NCI-H226 (cell line): ENCODE data around the gene NDRG2.
"Not testable (repeated sequence)": the region's sequence is repeated elsewhere in the genome, so short reads cannot be mapped to it uniquely, and the experiment has no call there.

Source experiments
- DNase-seq: peaks from one replicate; pipeline ENCODE4 v3.0.0-alpha.2; 2015

Gene NDRG2

DNA sequence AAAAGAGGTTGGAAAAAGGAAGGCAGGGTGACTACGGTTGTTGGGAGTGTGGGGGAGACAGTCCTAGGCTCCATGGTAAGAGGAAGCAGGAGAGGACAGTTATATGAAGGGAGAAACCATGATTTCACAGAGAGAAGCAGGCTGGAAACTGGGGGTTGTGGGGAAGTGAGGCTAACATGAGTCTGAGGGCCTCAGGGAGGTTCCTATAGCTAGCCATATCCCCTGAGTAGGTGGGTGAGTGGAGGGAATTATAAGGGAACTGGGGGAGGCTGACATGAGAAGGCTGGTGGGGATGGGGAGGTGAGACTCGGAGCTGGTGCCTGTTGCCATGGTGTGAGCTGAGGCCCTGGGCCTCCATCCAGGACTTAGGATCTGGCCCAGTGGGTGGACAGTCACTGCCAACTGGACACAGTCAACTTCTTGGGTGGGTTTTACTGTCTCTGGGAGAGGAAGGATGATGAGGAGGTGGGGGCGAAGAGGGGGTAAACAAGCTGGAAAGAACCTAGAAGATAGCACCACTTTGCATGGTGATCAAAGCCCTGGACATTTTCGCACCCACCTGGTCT, 8.4 kb upstream of the NDRG2 start:
- no peak for DNase-seq

DNA sequence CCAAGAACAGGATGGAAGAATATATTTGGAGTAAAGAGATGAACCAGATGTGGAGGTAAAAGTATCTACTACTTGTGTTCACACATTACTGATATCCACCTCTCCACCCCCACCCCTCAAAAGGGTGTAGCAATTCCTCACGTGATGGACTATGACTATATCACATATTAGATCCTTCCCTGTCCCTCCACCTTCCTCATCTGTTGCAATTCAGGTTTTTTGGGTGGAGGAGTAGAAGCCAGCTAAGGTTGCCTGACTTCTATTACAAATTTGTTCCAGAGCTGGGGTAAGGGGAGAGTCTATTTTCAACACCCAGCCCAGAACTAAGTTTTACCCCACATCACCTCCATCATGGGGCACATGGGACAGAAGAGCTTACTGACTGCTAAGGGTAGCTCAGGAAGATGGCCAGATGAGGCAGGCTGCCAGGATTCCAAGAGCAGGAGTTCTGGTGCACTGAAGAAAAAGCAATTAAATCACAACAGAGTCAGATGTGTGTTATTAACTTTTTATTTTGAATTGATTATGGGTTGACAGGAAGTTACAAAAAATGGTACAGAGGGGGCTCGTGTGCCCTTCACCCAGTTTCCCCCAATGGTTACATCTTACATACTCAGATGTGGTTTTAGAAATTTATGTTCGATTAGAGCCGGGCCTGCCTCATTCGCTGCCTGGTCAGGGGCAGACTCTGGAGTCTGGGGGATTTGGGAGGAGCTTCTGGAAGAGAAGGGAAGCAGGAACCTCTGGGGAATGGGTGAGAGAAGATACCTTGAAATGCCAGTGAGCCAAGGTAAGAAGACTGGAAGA, 7.7 kb upstream of the NDRG2 start:
- DNase-seq: no peak

DNA sequence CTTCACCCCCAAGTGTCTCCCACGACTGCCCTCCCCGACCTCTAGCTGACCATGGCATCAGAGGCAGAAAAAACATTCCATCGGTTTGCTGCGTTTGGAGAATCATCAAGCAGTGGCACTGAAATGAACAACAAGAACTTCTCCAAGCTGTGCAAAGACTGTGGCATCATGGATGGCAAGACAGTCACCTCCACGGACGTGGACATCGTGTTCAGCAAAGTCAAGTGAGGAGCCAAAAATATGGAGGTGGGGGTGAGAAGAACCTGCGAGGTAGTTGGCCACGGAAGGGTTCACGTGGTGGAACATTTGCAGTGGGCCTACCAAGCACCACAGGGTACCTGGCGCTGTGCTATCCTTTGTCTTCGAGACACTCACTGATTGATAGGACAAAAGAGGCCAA, 5.7 kb upstream of the NDRG2 start:
- no peak for DNase-seq

DNA sequence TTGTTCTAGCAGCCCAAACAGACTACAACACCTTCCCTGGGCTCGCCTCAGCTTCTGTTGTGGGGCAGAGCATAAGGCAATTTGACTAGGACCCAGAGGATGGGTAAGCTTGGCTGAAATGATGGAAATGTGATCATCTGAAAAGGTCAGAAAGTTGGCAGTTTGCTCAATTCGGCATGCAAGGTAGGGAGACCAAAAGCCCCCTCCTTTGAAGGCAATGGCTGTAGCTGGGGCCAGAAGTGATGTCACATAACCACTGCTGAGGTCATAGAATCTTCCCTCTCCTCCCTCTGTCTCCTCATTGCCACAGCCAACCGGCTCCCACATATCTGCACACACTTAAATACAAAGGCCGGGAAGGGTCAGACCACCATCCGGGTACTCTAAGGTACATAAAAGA, 5.1 kb upstream of the NDRG2 start, which contains the start of gene TPPP2:
TPPP2 (plus strand) TSS at position 301 of the 400 bp plus-strand sequence. CDS start 365 bp downstream, outside the sequence.
- no peak for DNase-seq

DNA sequence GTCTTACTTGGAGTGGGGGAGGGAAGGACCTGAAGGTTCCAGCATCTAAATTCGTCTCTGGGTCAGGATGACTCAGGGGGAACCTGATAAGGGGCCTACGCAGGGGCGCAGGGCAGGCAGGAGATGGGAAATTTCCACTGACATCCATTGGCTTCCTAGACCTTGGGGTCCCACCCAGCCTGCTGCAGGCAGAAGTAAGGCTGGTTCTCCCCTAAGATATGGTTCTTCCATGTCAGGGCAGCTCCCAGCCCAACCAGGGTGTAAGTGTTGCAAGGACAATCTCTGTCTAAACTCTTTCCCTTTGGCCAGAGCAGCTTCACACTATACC, 2.1 kb upstream of the NDRG2 start:
- DNase-seq: no peak

DNA sequence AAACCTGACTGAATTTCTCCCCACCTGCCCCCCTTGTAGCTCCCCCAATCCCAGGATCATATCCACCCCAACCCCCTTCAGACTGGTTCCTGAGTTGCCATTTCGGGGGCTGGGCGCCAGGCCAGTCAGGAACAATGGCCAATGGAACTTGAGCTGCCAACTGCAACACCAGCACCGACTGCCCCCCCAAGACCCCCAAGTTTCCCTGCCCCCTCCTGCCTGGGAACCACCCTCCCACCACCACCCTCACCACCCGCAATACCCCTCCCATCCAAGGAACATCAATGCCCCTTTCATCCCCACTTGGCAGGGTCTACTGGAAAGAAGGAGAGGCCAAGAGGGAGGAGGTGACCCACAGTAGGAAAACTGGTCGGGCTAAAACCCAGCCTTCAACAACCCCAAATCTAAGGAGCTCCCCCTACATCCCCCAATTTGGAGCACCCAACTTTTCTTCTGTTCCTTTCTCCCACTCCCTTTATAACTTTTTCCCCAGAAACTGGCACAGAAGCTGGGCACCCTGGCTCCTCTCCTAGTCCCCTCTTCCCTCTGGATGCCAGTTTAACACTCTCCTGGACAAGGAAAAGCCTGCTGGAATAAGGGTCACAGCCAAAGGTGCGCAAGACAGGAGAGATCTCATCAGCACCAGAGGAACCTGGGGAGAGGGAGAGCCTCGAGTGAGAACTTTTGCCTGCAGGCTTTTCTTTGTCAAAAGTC, 1.6 kb upstream of the NDRG2 start:
- DNase-seq: no peak

DNA sequence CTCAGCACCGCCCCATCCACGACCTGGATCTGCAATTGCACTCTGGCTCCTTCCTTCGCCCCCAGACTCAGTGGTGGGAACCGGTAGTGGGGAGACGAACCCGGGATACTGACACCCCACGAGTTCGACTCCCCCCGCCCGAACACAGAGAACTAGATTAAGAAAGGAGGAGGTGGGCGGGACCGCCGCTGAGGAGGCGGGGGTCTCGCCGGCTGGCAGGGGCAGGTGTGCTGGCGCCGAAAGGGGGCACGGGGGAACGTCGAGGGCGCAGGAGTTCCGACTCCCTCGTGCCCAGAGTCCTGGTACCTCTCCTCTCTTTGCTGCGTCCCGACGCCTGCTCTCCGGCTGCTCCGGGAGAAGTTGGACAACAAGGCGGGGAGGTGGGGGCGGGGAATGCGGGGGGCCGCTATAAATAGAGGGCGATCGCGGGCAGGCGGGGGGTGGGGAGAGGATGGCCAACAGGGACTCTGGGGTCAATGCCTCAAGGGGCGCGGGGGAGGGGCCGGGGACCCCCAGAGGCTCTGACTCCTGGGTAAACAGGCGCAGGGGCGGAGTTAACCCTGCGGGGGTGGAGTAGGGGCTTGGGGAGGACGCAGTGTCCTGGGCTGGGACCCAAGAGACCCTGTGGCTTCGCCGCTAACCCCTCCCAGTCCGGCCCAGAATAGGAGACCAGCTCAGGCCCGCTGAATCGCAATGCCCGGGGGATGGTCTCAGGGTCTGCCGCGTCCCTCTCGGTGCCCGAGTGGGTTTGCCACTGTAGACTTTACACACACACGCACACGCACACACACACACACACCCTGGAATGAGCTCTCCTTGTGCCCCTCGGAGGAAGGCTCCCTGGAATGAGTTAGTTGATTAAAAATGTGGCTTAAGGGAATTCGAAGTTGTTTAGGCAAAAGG, 761 bp upstream of the NDRG2 start:
- DNase-seq: no peak

DNA sequence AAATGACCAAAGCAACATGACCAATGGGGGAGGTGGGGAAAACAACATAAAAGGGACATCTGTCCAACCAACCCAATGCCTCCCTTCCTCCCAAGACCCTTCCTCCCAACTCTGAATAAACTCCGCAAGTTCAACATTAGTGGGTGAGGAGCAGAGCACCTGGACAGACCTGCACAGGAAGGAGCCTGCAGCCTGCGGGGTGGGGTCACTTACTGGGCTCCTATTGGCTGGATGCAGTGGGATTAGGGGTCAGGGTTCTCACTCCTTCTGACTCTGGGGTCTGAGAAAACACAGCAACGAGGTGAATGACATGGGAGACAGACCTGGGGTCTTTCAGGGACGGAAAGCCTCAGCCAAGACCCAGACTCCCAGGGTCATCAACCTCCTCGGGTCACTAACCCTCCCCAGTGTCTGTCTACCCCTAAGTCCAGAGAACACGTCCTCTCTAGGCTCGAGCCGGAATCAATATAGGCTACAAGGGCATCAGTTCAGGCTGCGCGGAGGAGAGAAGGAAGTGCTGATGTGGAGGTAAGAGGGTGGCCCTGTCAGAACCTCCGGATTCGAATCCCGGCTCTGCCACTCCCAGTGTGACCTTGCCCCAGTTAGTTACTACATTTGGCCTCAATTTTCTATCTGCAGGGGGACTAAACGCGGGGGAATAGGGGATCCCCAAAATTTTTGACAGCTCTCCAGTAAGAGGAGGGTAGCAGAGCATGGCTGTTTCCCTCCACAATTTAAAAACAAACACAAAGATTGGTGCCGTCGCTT, 860 bp downstream of the NDRG2 start:
- DNase-seq: no peak

DNA sequence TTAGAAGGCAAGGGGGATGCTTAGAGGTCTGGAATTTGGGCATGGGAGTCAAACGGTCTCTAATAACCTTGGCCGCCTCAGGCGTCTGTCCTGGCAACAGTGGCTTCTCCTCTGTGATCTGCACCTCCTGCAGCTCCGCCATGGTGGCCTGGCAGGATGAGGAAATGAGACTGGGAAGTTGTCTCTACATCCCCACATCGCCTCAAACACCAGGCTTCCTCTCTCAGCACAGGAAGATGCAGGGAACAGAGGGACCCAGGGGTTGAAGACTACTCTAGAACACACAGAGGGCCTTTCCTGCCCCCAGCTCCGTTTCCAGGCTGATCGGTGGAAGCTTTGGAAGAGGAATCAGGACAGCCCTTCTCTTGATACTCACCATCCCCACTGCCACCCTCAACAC, 1.7 kb downstream of the NDRG2 start:
- no peak for DNase-seq

DNA sequence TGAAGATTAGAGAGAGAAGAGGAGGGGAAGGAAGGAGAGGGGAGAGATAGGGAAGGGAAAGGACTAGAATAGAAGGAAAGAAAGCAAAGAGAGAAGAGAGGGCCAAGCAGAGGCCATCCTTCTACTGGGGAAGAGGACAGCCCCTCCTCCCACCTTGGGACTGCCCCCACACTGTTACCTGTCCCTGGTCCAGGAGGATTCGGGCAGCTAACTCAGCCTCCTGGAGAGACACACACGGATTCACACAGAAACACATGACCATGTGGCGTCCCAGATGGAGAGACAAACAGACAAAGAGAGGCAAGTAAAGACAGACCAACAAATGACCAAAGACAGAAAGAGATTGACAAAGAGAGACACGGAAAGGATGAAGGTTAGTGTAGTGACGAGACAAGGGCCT, 2.2 kb downstream of the NDRG2 start:
- DNase-seq: no peak

DNA sequence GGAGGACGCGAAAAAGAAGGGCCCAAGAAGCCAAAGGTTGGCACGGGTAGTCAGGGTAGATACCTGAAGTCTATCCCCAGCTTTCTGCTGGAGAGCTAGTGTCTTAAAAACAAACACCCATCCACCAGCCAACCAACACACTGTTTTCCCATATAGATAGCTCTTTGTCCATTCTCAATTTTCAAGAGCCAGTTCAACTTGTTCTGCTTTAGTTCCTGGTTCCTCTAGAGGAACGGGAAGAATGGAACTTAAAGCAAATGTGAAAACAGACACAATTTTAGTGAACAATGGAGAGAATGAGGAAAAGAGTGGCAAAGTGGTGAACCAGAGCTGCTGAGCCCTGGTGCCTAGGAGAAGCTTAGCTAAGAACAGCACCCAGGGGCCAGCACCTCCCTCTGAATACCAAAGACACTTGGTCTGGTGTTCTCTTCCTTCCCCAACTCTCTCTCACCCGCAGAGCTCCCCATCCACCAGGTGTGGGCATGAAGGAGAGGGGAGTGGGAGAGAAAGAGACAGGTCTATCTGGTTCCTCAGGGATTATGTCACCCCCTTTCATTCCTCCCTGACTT, 3.8 kb downstream of the NDRG2 start:
- DNase-seq: no peak

DNA sequence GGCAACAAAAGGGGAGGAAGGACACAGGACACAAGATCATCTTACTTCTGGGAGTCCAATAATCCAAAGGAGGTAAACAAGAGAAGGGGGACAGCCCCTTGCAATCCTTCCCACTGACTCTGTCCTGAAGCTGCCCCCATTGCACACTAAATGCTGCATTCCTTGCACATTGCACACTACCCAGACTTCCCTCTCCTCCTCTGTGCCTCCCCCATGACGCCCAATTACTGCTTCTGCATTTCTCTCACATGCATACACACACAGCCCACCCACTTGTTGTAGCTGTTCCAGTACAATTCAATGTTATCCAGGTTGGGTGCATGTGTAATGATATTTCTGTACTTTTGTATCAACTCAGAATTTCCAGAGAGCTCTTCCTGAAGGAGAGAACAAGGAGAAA, 5.5 kb downstream of the NDRG2 start:
- DNase-seq: no peak

DNA sequence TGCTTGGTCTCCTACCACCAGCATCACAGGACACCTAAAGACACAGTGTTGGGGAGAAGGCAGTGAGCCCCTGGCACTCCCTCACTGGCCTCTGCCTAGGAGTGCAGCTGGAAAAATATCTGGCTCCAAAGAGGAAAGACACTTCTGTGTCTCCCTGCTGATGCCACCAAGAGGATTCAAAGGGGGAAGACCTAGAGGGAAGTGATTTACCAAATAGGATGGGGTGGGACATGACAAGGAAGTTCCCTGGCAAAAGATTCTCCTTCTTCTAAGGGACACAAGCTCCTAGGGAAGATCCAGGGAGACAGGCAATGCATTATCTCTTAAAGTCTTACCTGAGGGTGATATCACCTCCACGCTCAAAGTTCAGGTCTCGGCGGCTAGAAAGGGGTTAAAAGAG, 6.1 kb downstream of the NDRG2 start:
- DNase-seq: no peak

DNA sequence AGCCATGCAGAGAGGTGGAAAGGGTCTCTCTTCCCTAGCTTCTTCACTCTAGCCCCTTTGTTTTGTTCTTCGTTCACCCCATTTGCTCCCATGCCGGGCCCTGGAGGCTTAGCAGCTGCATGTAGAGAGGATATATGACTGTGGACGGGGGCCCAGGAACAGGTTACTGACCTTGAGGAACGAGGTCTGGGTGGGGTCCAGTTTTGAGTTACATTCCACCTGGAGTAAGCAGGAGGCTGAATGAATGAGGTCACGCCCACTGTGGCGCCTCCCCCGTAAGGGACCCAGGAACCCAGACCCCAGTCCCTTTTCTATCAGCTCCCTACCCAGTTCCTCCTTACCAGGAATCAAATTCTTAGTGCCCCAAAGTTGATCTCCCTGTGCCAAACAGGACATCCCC, 6.6 kb downstream of the NDRG2 start:
- no peak for DNase-seq

DNA sequence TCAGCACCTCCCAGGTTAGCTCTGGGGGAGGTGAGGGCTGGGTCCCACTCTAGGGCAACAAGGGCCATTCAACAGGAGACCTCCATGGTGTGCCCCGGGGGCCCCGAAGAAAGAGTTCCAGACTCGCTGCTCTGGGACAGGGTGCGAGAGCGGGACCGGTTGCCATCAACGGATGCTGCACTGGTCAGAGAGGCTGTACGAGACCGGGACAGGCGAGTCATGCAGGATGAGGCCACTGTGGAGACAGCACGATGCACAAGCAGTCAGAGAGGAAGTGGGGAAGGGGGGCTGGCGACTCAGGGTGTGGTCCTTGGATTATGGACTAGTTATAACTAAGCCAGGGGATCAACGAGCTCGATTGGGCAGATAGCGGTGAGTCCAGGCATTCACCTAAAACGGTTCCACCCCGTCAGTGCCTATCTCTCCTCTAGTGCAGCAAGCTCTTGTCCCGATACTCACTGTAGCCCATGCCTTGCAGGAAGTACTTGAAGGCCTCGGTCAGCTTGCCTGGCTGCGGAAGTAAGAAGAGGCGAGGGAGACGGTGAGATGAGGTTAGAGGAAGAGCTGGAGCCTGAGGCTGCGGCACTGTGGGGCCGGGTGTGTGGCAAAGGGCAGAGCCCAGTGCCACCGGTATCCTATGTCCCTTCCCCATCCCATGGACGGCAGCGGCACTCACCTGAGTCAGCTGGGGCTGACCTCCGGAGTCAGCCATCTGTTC, 7.2 kb downstream of the NDRG2 start:
- no peak for DNase-seq

DNA sequence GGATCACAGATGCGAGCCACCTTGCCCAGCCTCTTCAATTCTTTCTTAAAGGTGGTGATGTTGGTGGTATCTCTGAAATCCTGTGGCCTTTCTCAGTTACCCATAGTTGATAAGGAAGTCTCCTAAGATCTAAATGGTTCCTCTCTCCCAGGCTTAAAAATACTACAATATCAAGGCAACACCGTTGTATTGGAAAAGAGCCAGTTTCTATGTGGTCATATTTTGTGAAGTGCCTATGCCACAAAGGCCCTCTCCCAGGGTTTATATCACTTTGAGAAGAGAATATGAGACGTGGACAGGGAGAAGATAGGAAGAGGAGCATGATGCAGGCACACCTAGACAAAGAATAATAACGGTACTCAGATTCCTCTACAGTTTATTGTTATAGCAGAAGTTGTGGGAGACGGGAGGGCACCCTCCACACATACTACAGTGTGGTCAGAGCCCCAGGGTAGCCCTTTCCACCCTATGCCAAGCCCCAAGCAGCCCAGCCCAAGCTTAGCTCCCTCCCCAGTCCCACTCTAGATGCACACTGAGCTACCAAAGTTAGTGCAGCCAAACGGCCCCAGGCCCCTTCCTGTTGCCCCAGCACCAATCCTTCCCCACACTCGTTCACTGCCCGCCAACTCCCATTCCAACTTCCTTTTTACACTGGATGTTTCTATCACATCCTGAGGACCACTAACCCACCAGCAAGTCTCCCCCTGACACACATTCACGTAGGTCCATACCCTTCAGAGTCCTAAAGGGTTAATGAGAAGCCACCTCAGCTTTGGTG, 8.3 kb downstream of the NDRG2 start:
- no peak for DNase-seq

DNA sequence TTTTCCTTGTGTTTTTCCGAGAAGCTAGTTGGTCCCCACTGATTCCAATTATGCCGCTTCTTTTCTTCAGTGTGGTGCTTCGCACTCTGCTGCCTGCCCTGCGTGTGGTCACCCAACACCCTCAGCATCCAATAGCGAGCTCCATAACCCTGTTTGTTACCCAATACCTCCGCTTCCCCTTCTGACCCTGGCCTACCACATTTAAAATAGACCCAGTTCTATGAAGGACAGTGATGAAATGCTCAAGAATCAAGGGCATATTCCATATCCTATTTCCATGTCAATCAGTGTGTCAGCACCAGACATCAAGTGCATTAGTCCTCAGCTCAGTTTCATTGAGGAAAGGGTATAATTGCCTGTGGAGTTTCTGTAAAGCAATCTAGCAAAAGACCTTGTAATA, 9.5 kb downstream of the NDRG2 start:
- no peak for DNase-seq

DNA sequence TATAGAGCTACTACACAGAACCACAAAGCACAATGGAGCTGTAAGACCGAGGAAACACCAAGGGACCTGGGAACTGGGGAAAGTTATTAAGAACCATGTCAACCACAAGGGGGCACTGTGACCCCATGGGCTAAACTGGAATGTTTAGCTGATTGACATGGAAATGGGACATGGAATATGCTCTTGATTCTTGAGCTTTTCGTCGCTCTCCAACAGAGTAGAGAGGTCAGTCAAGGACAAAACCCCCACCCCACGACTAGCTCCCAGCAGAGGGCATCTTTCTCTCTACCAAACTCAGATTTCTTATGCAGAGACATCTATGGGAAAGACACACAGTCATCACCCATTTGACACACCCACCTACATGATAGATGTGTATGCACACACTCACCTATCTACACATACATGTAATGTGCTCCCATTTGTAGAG, 10.1 kb downstream of the NDRG2 start:
- DNase-seq: peak; percentile 57

DNA sequence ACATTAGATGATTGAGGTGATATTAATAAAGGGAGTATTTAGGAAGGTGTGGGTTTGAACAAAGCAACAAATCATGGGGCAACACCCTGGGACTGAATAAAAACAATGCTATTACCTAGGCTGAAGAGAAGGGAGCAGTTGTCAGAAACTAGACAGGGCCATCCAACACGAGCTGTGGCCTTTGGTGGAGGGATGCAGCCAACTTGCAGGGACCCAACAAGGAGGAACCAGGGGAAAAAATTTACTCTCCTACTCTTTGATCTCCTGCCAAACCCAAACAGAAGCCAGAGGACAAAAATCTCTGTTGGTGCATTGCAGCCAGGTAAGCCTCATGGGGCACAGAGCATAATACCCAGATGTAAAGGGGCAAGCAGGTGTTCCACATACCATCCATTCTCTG, 13.7 kb downstream of the NDRG2 start:
- DNase-seq: no peak

DNA sequence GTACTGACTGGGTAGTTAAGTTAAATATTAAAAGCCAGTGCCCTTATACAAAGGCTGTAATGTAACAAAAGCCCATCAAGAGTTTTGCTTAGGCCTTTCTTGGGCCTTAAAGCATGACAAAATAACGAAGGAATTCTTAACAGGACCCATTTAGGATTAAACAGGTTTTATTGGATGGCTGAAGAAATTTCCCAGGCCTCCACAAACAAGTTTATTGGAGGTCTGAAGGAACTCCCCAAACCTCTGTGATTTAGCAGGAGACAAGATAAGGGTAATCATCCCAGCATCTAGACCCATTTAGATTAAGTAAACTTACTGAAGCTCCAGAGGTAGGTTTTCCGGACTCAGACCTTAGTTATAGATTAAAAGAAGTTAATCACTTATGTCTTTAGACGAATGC, 15.1 kb downstream of the NDRG2 start:
- not testable (repeated sequence) for DNase-seq
